Spleen (tissue), 11 donors: ENCODE data around the gene GRK5. TPM values are rescaled to one million over a fixed set of nuclear protein-coding genes. Genes with fewer than 3 reads are reported as not detected.
"Not testable (repeated sequence)": the region's sequence is repeated elsewhere in the genome, so short reads cannot be mapped to it uniquely, and the experiment has no call there.

ENCODE experiments used
- DNase-seq: peaks from one replicate; pipeline ENCODE4 v3.0.0-alpha.2; 2020
- H3K27ac ChIP-seq, 8 donors: fragments of 200-600 bp; sonication (generic) in 7 of 8; 1 replicate in 4 of 8; 2 replicates in 4 of 8; pipeline versions ENCODE4 v1.5.0 to v1.8.0; 2016 to 2021; ENCODE audit warnings: inconsistent platforms in 4 of 8, mild to moderate bottlenecking in 4 of 8, moderate library complexity in 1 of 8
- H3K27me3 ChIP-seq, 7 donors: fragments of 200-600 bp; sonication (generic) in 6 of 7; replicated peaks in 1 of 7; 1 replicate in 4 of 7; 2 replicates in 3 of 7; pipeline versions ENCODE4 v1.5.0 to v1.8.0; 2016 to 2021; ENCODE audit warnings: inconsistent platforms in 3 of 7, mild to moderate bottlenecking in 1 of 7
- H3K36me3 ChIP-seq, 6 donors: fragments of 200-600 bp; sonication (generic) in 5 of 6; 1 replicate in 4 of 6; 2 replicates in 2 of 6; pipeline versions ENCODE4 v1.5.0 to v1.8.0; 2016 to 2021; ENCODE audit warnings: inconsistent platforms in 2 of 6
- H3K4me1 ChIP-seq, 6 donors: fragments of 200-600 bp; sonication (generic) in 5 of 6; 1 replicate in 3 of 6; 2 replicates in 3 of 6; pipeline versions ENCODE4 v1.5.0 to v1.8.0; 2016 to 2021; ENCODE audit warnings: inconsistent platforms in 3 of 6
- H3K4me3 ChIP-seq, 8 donors: fragments of 200-600 bp; sonication (generic) in 7 of 8; 1 replicate in 4 of 8; 2 replicates in 4 of 8; pipeline versions ENCODE4 v1.5.0 to v1.8.0; 2016 to 2021; ENCODE audit warnings: inconsistent platforms in 4 of 8, mild to moderate bottlenecking in 4 of 8, moderate library complexity in 2 of 8
- H3K9me3 ChIP-seq, 8 donors: fragments of 200-600 bp; sonication (generic) in 7 of 8; 1 replicate in 4 of 8; 2 replicates in 4 of 8; pipeline versions ENCODE4 v1.5.0 to v1.8.0; 2016 to 2021; ENCODE audit warnings: inconsistent platforms in 4 of 8
- CTCF ChIP-seq, 11 experiments: fragments of 200-600 bp in 7 of 11; fragments of 450-650 bp in 4 of 11; sonication (generic) in 4 of 11; IDR thresholded peaks in 8 of 11; conservative IDR thresholded peaks in 3 of 11; 1 replicate in 7 of 11; 2 replicates in 4 of 11; pipeline versions ENCODE4 v1.4.0 to v1.8.0; 2016 to 2021; ENCODE audit warnings: antibody characterized with exemption in 11 of 11, inconsistent platforms in 4 of 11, mild to moderate bottlenecking in 1 of 11
- POLR2A ChIP-seq, 3 donors: fragments of 450-650 bp; IDR thresholded peaks; one replicate each; pipeline ENCODE4 v1.5.1; 2017; ENCODE audit warnings: antibody characterized with exemption in 3 of 3, mild to moderate bottlenecking in 1 of 3
- POLR2AphosphoS5 ChIP-seq, 3 donors: sonication (generic); formaldehyde crosslinking; IDR thresholded peaks; one replicate each; pipeline ENCODE4 v1.5.1; 2017; ENCODE audit warnings: antibody characterized with exemption in 3 of 3
- WGBS, 5 donors: extraction: QIAGEN DNeasy Blood & Tissue Kit in 3 of 5; methylation state at CpG; one replicate each; pipeline versions ENCODE4 v1.1.5 to v1.1.7; 2013 to 2018; 5-methylcytosine and 5-hydroxymethylcytosine counted together
- intact Hi-C: fragments of 100-400 bp; cut with DNase I; formaldehyde crosslinking; loops from one replicate; pipeline ENCODE4 v1.15.0; 2023; ENCODE audit warnings: low total_unique reads
- polyA plus RNA-seq, 3 donors: library from polyadenylated mRNA; stranded (reverse); fragments of 200-250 nt; gene quantifications; one replicate each; pipeline ENCODE4 v1.2.1, GENCODE V29; 2013
- total RNA-seq, 7 donors: library from RNA; depleted of rRNA in 3 of 7; stranded (reverse); fragments of >200 nt in 3 of 7; fragmentation: NEBNext Ultra II Directional in 4 of 7; extraction: Animal tissue kit (Norgen Biotek cat#: 25700) in 4 of 7; gene quantifications; one replicate each; pipeline versions ENCODE4 v1.1.0 to v1.2.1, GENCODE V29; 2016 to 2021
- donor health status: healthy with polysubstance abuse.
- donor health status: DM: no; HTN: no; CAD: no; lungs with moderate emphysema.
- donor health status: DM: no; HTN: no; CAD: no.
- donor health status: Bipolar disorder and iron deficiency.
- donor health status: healthy.
- donor health status: DM: no; HTN: no; CAD: no.
- donor health status: DM: yes; HTN: yes; CAD: no.

Gene GRK5
- total and polyA plus RNA-seq, 10 donors: 15.5 to 85.2 (median 52.1) TPM

- H3K27ac ChIP-seq: no peak overlapping the region
- no peak for DNase-seq
- H3K27me3 ChIP-seq: no peaks in the 10 kb centered on the region
- TF ChIP-seq POLR2AphosphoS5 (IDR thresholded peaks at IDR 0.05) (no peak), POLR2A (IDR thresholded peaks at IDR 0.05) (no peak), CTCF (IDR thresholded peaks at IDR 0.05 in 8 of 11, conservative IDR thresholded peaks at IDR 0.05 in 3 of 11) (no peak)
- intact Hi-C loops: no loop called here
- H3K36me3 ChIP-seq: no peaks in the 10 kb centered on the region
- H3K4me1 ChIP-seq: peaks cover 7 to 71% (median 31%) of the 10 kb centered on the region in 6 donors
- peaks cover 0 to 8% (median 0%) of the 10 kb centered on the region in 8 donors for H3K9me3 ChIP-seq
- no peak overlapping the region for H3K4me3 ChIP-seq
- 64 to 80% (median 75%) methylated on average over 7 of the region's 7 CpGs for WGBS, 5 donors
These were observed 24.3 kb downstream of the GRK5 start for GRCh38 chr10:119231654-119232053.

GRCh38 chr10:119232439-119232838, 25.1 kb downstream of the GRK5 start:
- H3K4me3 ChIP-seq, H3K36me3 ChIP-seq, intact Hi-C loops, DNase-seq, H3K27ac ChIP-seq, H3K9me3 ChIP-seq, H3K27me3 ChIP-seq: not testable (repeated sequence)
- peaks cover 9 to 76% (median 34%) of the 10 kb centered on the region in 6 donors for H3K4me1 ChIP-seq
- 67 to 78% (median 77%) methylated on average over 4 of the region's 4 CpGs for WGBS, 5 donors

- Histone ChIP-seq H3K9me3 (peaks cover 0 to 8% (median 0%) of the 10 kb centered on the region in 8 donors), H3K4me3 (no peak overlapping the region), H3K4me1 (peaks cover 9 to 80% (median 42%) of the 10 kb centered on the region in 6 donors), H3K36me3 (no peaks in the 10 kb centered on the region), H3K27ac (peak overlapping the region in 3 of 8 donors; percentile 2 to 41 (median 4)), H3K27me3 (no peaks in the 10 kb centered on the region)
- TF ChIP-seq POLR2AphosphoS5 (IDR thresholded peaks at IDR 0.05): no peak
- TF ChIP-seq CTCF (IDR thresholded peaks at IDR 0.05 in 8 of 11, conservative IDR thresholded peaks at IDR 0.05 in 3 of 11): no peak
- TF ChIP-seq POLR2A (IDR thresholded peaks at IDR 0.05): no peak
- no peak for DNase-seq
- 66 to 75% (median 72%) methylated on average over 5 of the region's 5 CpGs for WGBS, 5 donors
- intact Hi-C loops: no loop called here
These were observed 25.9 kb downstream of the GRK5 start for GRCh38 chr10:119233123-119233820.

GRCh38 chr10:119233821-119234220, 26.4 kb downstream of the GRK5 start:
- Histone ChIP-seq H3K36me3 (no peaks in the 10 kb centered on the region), H3K4me3 (no peak overlapping the region), H3K4me1 (peaks cover 9 to 82% (median 46%) of the 10 kb centered on the region in 6 donors), H3K27ac (peak overlapping the region in 3 of 8 donors; percentile 2 to 41 (median 4)), H3K27me3 (no peaks in the 10 kb centered on the region), H3K9me3 (peaks cover 0 to 8% (median 0%) of the 10 kb centered on the region in 8 donors)
- TF ChIP-seq POLR2A (IDR thresholded peaks at IDR 0.05) (no peak), POLR2AphosphoS5 (IDR thresholded peaks at IDR 0.05) (no peak), CTCF (IDR thresholded peaks at IDR 0.05 in 8 of 11, conservative IDR thresholded peaks at IDR 0.05 in 3 of 11) (no peak)
- no peak for DNase-seq
- 59 to 80% (median 66%) methylated on average over 3 of the region's 3 CpGs for WGBS, 5 donors
- intact Hi-C loops: no loop called here
